HuH-7.5 (cell line): ENCODE measurements around the gene PI4KA.
"Not testable (repeated sequence)": the region's sequence is repeated elsewhere in the genome, so short reads cannot be mapped to it uniquely, and the experiment has no call there.

ENCODE experiments used
- DNase-seq: peaks from one replicate; pipeline ENCODE4 v3.0.0; 2011; ENCODE audit warnings: low spot score

Gene PI4KA

DNA sequence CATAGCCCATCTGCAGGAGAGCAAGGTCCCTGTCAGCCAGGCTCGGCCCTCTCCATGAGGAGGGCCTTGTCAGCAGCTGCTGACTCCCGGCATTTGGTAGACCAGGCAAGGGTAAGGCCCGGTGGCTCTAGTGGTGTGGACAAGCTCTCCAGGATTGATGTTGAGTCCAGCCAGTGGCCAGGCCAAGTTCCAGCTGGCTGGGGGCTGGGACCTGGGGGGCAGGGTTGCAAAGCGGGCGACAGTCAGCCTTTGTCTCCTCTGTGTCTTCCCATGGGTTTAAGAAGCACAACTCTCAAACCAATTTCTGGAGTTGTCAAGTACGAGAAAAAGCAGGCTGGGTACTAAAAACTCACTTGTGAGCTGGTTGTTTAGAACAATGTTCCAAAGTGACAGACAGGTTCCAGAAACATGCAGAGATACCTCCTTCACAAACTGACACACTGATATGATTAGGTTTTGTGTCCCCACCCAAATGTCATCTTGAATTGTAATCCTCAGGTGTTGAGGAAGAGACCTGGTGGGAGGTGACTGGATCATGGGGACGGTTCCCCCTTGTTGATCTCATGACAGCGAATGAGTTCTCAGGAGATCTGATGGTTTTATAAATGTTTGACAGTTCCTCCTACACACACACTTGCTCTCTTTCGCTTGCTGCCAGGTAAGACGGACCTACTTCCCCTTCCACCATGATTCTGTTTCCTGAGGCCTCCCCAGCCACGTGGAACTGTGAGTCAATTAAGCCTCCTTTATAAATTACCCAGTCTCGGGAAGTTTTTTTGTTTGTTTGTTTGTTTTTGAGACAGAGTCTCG lies 137.0 kb downstream of the PI4KA start:
- DNase-seq, result no peak

DNA sequence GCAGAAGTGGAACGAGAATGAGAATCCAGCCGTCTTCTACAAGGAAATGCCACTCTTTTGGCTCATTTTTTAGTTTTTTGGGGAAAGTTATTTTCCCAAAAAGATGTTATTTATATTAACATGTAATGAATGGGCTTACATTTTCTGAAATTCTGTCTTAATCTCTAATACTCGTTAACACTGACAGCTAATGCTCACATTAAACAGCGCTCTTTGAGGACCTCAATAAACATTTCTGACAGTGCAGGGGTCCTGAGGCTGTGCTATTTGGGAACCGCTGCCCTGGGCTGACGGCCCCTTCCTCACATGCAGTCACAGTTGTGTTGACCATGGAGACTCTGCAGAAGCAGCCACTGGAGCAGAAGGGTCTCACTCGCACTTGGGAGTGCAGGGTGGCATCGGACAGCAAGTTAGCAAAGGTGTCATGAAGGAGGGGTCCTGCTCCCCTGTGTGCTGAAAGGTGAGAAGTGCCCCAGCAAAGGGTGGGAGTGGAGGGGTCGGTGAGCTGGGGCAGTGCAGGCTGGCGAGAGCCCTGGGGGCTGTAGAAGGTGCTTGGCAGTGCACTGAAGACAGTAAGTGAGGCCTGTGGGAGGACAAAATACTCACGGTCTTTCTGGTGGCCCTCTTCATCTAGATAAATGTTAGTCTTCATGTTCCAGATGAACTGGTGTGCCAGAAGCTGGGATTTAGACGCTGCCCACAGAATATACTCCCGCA lies 137.8 kb downstream of the PI4KA start:
- no peak for DNase-seq

DNA sequence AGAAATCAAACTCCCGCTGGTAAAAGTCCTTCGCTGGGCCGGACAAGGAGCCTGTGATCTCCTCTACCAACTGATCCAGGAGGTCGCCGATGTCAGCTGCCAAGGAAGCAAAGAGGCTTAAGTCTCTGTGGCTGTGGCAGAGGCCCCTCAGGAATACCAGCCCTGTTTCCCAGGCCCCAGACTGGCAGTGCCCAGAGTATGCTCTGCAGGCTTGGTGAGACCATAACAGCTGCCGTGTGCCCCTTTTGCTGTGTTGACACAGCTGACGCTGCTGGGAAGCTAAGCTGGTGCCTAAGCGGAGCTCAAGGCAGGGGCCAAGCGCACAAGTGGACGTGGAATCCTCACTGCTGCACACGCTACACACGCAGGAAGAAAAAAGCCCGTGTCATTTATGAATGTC lies 139.9 kb downstream of the PI4KA start:
- DNase-seq, result not testable (repeated sequence)

DNA sequence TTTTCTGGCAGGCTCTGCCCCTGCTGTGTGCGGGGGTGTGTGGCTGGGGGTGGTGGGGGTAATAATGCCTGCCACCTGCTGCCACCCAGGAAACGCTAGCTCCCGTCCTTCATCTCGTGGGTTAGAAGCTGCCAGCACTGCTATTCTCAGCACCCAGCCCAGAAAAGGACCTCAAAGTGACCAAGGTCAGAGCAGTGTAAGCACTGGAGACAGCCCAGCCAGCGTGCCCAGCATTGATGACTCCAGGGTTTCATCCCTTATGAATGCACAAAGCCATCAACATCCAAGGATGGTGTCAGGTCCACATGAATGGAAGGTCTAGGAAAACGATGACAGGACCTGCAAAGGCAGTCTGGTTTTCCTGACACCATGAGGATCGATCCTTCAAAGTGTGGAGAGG lies 140.6 kb downstream of the PI4KA start:
- DNase-seq, result not testable (repeated sequence)

DNA sequence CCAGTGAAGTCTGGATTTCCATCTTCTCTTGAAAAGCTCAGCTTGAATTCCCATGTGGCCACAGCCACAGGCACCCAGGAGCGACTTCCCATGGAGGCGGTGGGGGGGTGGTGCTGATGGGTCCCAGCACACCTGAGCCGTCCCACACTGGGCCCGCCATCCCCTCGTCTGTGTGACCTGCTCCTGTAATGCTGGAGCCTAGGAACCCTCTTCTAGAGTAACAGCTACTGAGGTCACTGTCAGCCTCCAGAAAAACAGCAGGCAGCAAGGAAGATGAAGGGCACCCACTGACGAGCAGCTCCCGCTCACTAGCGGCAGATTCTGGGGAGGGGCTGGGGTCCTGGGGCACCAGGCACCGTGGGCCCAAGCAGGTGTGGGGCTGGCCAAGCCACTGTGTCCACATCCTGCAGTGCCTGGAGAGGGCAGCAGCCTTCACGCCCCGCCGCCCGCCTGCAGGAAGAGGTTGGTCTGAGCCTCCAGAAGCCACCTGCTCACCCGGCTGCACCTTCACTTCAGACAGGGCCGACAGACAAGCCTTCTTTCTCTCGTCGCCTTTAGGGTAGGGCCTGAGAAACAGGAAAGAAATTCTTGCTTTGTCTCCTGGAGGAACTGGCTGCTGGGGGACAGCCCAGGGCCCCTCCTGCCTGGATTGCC lies 141.3 kb downstream of the PI4KA start:
- not testable (repeated sequence) for DNase-seq

DNA sequence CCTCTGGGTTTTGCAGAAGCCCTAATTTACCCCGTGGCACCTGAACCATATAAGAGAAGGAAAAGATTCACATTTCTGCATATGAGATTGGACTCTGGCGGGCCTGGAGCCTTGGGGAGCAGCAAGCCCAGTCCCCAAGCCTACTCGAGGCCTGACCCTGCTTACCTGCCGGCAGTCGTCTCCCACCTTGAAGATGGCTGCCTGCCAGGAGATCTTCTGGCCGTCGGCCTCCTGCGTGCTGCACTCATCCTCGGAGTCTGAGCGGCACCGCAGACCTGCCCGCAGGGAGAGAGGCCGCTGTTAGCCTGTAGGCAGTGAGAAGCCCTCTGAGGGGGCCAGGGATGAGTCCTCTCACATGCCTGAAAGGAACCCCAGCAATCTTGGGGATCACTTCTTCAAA lies 145.5 kb downstream of the PI4KA start:
- not testable (repeated sequence) for DNase-seq

DNA sequence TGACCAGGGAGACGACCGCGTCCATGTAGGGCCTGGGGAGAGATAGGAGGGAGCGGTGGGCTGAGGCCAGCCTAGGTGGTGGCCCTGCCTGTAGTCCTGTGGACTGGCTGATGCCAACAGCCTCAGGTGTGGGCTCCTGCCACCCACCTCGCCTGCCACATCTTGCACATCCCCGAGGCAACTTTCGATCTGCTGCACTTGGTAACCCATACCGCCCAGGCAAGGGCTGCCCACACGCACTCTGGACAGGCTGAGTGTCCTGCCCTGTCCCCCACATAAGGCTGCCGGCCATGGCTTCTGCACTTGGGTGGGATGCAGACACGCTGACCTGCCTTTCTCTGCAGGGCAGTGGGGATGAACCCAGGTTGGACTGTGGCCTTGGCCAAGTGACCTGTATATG lies 148.6 kb downstream of the PI4KA start:
- not testable (repeated sequence) for DNase-seq

DNA sequence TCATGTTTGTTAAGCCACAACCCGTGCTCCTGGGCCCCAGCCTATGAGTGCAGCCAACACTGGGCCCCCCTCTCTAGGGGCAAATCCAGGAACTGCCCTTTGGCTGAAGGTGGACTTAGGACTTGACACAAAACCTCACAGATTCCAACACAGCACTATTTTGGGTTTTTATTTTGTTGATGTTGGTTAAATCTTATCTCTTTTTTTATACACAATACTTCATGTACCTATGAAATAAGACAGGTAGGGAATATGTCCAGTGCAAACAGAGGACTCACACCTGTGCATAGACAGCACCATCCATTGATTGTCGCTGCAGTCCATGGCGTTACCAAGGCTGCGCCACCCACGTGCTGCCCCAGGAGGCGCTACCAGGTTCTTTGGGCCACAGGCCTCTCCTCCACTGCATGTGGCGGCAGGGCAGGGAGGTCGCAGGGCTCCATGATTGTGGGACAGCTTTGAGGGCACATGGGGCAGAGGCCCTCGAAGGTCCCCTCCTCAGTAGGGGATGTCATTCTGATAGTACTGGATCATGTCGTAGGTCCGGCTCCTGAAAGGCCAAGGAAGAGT lies 151.0 kb downstream of the PI4KA start:
- DNase-seq, result not testable (repeated sequence)

DNA sequence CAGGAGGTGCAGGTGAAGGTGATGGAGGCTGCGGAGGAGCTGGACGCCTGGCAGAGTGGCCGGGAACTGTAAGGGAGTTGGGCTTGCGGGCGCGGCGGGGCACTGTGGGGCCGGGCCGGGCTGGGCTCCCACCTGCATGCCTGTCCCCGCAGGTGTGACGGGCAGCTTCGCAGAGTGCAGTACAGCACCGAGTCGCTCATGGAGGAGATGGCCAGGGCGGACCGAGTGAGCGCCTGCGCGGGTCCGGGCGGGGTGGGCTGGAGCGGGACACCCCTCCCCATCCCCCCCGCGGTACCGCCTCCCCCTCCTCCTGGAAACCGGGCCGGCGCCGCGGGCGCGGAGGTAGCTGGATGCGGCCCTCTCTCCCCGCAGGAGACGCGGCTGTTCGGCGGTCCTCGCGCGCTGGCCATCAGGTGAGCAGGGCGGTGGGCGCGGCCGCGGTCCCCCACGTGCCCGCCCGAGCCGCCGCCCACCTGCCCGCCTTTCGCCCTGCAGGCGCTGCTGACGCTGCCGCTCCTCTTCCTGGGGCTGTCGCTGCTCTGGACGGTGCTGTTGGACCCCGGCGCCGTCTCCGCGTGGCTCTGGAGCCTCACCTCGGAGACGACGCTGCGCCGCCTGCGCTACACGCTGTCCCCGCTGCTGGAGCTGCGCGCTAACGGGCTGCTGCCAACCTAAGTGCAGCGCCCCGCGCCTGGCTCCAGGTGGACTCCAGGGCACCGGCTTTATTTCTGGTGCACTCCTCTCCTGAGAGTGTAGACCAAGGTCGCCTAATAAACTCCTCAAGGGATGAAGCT lies 154.6 kb downstream of the PI4KA start:
- not testable (repeated sequence) for DNase-seq

DNA sequence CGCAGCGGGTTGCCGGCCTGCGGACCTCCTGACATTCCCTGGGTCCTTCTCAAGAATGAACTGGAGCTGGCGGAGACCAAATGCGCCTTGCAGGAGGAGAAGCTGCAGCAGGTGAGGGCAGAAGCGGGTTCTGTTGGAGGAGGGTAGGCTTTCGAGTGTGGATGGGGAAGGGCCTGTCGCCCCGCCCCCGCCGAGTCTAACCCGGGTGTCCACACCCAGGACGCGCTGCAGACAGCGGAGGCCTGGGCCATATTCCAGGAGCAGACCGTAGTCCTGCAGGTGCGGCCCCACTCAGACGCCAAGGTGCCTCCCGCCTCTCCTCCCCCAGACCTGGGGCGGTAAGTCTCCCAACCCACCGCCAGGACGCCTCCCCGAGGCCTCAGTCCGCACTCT lies 155.2 kb downstream of the PI4KA start:
- not testable (repeated sequence) for DNase-seq

DNA sequence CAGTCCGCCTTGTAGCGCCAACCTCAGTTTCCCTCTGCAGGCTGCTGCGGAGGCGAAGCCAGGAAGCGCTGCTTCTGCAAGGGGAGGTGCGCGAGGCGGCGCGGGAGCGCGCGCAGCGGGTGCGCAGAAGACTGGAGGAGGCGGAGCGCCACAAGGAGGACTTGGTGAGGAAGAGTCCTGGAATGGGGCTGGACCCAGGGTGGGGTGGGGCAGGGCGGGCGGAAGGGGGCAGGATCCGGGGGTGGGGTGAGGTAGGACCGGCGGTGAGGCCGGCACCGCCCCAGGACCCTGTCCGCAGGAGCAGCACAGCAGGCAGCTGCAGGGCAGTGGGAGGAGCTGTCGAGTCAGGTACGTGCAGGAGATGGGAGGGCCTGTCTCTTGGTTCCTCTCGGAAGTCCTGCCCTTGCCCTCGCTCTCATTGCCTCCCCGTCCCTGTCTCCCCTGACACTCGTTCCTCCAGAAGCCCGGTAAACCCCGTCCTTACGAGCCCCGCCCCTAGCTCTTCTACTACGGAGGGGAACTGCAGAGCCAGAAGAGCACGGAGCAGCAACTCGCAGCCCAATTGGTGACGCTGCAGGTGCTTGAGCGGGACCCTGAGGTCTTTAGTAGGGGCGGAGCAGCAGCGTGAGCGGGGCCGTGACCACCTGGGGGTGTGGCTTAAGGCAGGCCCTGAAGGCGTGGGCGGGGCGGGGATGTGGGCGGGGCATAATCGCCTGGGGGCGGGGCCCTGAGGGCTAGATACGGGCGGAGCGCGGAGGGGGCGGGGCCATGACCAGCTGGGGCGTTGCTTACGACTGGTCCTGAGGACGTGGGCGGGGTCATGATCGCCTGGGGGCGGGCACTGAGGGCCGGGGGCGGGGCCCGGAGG lies 155.8 kb downstream of the PI4KA start:
- peak; percentile 65 for DNase-seq

DNA sequence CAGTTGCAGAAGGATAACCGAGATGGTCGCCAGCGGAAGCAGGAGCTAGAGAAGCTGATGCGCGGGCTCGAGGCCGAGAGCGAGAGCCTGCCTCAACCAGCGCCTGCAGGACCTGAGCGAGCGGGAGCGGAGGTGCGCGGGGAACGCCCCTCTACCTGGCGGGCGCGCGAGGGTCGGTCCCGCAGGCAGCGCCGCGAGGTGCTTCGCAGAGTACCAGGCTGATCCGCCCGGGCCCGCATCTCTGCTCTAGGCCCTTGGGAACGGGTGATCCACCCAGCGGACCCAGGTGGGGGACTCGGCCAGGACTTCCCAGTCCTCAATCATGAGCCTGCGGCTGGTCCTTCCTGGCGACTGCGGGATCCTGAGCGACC lies 156.5 kb downstream of the PI4KA start:
- not testable (repeated sequence) for DNase-seq

DNA sequence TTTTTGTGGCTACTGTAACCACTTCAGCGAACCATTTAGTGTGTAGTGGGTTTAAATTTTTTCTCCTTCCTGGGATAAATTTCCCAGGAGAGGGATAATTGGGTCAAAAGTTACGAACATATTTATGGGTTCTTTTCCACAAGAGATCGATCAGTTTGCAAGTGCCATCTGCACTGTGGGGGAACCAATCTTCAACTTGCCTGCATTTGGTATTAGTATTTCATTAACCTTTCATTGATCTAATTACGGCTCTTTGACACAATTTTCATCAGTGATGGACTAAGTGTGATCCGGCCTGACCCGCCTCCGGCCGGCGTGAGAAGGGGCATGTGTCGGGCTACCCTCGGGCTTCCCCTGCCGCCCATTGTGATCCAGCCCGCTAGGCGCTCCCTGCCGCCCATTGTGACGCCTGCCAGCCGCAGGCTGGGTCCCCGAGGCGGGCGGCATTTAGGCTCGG lies 156.9 kb downstream of the PI4KA start:
- not testable (repeated sequence) for DNase-seq

DNA sequence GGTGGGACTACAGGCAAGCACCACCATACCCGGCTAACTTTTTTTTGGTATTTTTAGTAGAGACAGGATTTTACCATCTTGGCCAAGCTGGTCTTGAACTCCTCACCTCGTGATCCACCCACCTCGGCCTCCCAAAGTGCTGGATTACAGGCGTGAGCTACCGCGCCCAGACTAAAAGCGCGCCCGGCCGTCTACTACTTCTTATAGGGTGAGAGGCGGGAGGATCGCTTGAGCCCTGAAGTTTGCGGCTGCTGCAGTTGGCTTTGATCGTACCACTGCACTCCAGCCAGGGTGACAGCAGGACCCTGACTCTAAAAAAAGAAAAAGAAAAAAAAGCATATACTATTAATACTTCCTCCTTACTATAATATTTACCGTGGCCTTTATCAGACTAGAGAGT lies 158.3 kb downstream of the PI4KA start:
- DNase-seq, result not testable (repeated sequence)

DNA sequence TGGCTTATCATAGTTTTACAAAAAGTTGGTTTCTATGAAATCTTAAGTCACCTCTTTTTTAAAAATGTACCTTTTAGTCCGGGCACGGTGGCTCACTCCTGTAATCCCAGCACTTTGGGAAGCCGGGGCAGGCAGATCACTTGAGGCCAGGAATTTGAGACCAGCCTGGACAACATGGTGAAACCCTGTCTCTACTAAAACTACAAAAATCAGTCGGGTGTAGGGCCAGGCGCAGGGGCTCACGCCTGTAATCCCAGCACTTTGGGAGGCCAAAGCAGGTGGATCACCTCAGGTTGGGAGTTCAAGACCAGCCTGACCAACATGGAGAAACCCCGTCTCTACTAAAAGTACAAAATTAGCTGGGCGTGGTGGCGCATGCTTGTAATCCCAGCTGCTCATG lies 158.8 kb downstream of the PI4KA start:
- not testable (repeated sequence) for DNase-seq

DNA sequence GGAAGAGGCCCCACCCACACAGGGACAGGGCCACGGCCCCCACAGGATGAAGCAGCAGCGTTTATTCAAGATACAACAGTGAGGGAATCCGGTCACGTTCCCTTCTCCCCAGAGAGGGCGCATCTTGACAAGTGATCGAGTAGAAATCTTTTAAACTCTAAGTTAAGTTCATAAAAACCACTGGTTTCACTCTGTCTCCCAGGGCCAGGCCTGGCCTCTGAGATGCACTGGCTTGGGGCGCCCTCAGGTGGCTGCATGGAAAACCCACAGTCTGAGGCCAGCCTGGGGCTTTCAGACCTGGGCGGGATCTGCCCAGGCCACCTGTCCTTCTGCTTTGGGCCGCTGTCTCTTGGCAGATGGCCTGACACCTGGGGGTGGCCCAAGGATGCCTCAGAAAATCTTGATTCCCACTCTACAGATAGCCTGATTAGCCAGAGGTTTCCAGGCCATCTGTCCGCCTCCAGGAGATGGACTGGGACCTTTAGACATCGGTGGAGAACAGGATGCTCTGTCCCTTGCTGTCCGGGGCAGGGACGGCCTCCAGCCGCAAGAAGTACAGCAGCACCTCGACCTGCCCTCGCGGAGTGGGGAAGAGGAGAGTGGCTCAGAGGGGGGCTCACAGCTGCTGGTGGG lies 161.0 kb downstream of the PI4KA start:
- DNase-seq, result peak; percentile 53

DNA sequence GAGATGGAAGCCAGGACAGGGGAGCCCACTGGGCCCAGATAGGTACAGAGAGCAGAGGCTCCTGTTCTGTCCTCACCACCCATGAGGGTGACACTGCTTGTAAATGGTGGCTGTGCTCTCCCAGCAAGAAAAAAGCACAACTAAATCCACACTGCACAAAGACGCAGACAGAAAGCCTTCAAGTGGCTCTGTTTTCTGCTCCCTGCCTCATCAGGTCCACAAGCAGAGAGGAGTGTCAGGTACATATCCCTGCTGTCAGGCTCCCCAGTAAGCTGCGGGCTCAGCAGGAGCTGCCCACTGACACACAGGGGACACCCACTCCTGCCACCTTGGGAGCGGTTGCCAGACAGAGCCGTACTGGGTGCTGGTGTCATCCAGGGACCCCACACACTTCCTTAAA lies 162.6 kb downstream of the PI4KA start:
- DNase-seq, result not testable (repeated sequence)

DNA sequence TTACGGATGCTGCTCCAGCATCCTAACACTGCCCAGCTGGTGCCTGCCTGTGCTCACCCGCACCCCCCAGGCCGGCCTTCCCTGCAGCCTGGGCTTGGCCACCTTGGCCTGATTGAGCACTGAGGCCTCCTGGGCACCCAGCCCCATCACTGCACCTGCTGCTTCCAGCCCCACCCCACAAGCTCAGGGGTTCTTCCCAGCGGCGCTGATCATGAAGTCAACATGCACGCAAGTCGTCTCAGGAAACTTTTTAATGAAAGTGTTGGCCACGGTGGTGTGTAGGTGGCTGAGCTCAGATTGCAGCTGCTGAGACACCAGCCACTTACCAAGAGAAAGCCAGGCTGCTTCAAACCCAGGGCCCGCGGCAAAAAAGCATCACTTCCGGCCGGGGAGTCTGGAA lies 163.4 kb downstream of the PI4KA start:
- DNase-seq, result not testable (repeated sequence)

DNA sequence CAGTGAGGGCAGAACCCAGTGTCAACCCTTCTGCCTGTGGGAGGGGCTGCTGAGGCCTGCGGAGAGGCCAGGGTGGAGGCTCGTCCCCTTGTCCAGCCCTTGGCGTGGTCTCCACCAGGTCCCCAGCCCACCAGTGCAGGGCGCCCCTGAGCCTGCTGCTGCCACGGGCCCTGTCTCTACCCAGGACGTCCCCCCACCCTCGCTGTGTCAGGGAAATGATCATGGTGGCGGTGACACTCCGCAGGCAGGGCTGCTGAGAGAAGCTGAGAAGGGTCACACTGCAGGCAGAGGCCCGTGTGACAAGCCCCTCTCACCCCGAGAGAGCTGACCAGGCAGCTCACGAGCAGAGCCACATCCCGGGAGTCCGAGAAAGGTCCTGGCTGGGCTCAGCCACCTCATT lies 164.4 kb downstream of the PI4KA start:
- DNase-seq, result not testable (repeated sequence)

DNA sequence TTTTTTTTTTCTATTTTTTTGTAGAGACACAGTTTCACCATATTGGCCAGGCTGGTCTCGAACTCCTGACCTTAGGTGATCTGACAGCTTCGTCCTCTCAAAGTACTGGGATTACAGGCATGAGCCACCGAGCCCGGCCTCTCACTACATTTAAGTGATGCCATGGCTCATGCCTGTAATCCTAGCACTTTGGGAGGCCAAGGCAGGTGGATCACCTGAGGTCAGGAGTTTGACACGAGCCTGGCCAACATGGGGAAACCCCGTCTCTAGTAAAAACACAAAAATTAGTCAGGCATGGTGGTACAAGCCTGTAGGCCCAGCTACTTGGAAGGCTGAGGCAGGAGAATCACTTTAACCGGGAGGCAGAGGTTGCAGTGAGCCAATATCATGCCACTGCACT lies 165.7 kb downstream of the PI4KA start:
- DNase-seq, result not testable (repeated sequence)
